K562 (cell line): ENCODE data around the gene MVP. TPM values are rescaled to one million over a fixed set of nuclear protein-coding genes. Genes with fewer than 3 reads are reported as not detected.

ENCODE experiments used
- ATAC-seq: fragments of 200-7000 bp; cut with Tn5 transposase; 3 replicates; pipeline ENCODE4 v1.9.1; 2020; ENCODE audit warnings: moderate library complexity
- BruUV-seq: library from RNA; stranded (reverse); fragments of 400-500 nt; replicated peaks from 2 replicates; lab custom pipeline; 2021; lab: Mats Ljungman, UMichigan
- CTCF ChIA-PET: fragments of 300-600 bp; formaldehyde crosslinking; extraction: SDS; loops from one replicate; lab custom pipeline; 2021; ENCODE audit warnings: low intra/inter-chr PET ratio; lab: Yijun Ruan, JAX
- POLR2A ChIA-PET: fragments of 300-600, 350-650 bp; sonication (Branson Sonifier 250); formaldehyde crosslinking; extraction: SDS; loops from one replicate; lab custom pipeline; 2021; ENCODE audit warnings: antibody characterized with exemption, inconsistent platforms; lab: Yijun Ruan, JAX
- DNase-seq, 4 experiments: peaks; one replicate each; pipeline versions ENCODE4 v3.0.0 to v3.0.0-alpha.2; 2011 to 2018; ENCODE audit warnings: low spot score in 3 of 4, mixed read lengths in 3 of 4; ENCODE audit errors: extremely low read depth in 1 of 4
- FAIRE-seq: peaks from 2 replicates; lab custom pipeline; 2011; peaks lifted over from hg19 to GRCh38; lab: Jason Lieb, UNC
- H2AFZ ChIP-seq: 2 replicates; pipeline ENCODE4 v1.6.0; 2011; ENCODE audit warnings: low read depth, low read length, control low read depth, inconsistent platforms
- H3K27ac ChIP-seq: fragments of 200-600 bp; 3 replicates; pipeline ENCODE4 v1.8.0; 2011; ENCODE audit warnings: low read depth, mild to moderate bottlenecking, control low read depth, inconsistent platforms, low read length, moderate library complexity, mixed read lengths; ENCODE audit errors: extremely low read depth
- H3K27me3 ChIP-seq, 2 experiments: fragments of 300-600 bp in 1 of 2; 2 replicates in 1 of 2; 3 replicates in 1 of 2; pipeline versions ENCODE4 v1.6.0 to v1.8.0; 2011; ENCODE audit warnings: inconsistent platforms in 2 of 2, low read length in 2 of 2, mild to moderate bottlenecking in 1 of 2, mixed read lengths in 1 of 2, moderate library complexity in 1 of 2; ENCODE audit not compliant: control insufficient read depth in 2 of 2, insufficient read depth in 2 of 2
- H3K36me3 ChIP-seq: fragments of 300-600 bp; 3 replicates; pipeline ENCODE4 v1.8.0; 2011; ENCODE audit warnings: mild to moderate bottlenecking, low read length, inconsistent platforms; ENCODE audit not compliant: control insufficient read depth, insufficient read depth
- H3K4me1 ChIP-seq, 2 experiments: fragments of 200-600 bp in 1 of 2; replicated peaks in 1 of 2; 2 replicates in 1 of 2; 3 replicates in 1 of 2; pipeline versions ENCODE4 v1.5.1 to v1.8.0; 2011; ENCODE audit warnings: inconsistent platforms in 2 of 2, low read length in 2 of 2, mild to moderate bottlenecking in 1 of 2, mixed read lengths in 1 of 2, moderate library complexity in 1 of 2; ENCODE audit not compliant: control insufficient read depth in 2 of 2, insufficient read depth in 2 of 2
- H3K4me2 ChIP-seq: 2 replicates; pipeline ENCODE4 v1.6.1; 2011; ENCODE audit warnings: low read length, control low read depth, inconsistent platforms, mixed read lengths; ENCODE audit not compliant: insufficient read depth
- H3K4me3 ChIP-seq: fragments of 200-600 bp; sonication (generic), shearing (Covaris generic); 2 replicates; pipeline ENCODE4 v1.5.1; 2016; ENCODE audit warnings: control low read depth, inconsistent platforms
- H3K79me2 ChIP-seq: fragments of 200-600 bp; 3 replicates; pipeline ENCODE4 v1.8.0; 2011; ENCODE audit warnings: low read length, inconsistent platforms; ENCODE audit not compliant: control insufficient read depth, insufficient read depth
- H3K9ac ChIP-seq, 2 experiments: 2 replicates each; pipeline versions ENCODE4 v1.6.0 to v1.6.1; 2011; ENCODE audit warnings: low read depth in 2 of 2, low read length in 2 of 2, control low read depth in 1 of 2, inconsistent platforms in 1 of 2, mild to moderate bottlenecking in 1 of 2, mixed read lengths in 1 of 2; ENCODE audit not compliant: insufficient read depth in 1 of 2
- H3K9me1 ChIP-seq: one replicate; pipeline ENCODE4 v1.6.0; 2011; ENCODE audit warnings: inconsistent platforms, mild to moderate bottlenecking, low read length, moderate library complexity; ENCODE audit not compliant: control insufficient read depth, insufficient read depth
- H3K9me3 ChIP-seq: replicated peaks from 2 replicates; pipeline ENCODE4 v1.5.1; 2011; ENCODE audit warnings: low read depth, low read length, inconsistent platforms; ENCODE audit not compliant: control insufficient read depth, insufficient read depth
- H4K20me1 ChIP-seq: replicated peaks from 2 replicates; pipeline ENCODE4 v1.6.1; 2011; ENCODE audit warnings: low read length, inconsistent platforms, mixed read lengths; ENCODE audit not compliant: control insufficient read depth, insufficient read depth
- CREM ChIP-seq: IDR thresholded peaks from 2 replicates; pipeline ENCODE4 v1.6.1; 2014; ENCODE audit warnings: antibody characterized with exemption, low read depth
- ELF4 ChIP-seq: fragments of 450-650 bp; formaldehyde crosslinking; IDR thresholded peaks from 2 replicates; pipeline ENCODE4 v1.4.0; 2022; ENCODE audit warnings: missing genetic modification characterization
- ETV5 ChIP-seq: sonication (generic); formaldehyde crosslinking; IDR thresholded peaks from 2 replicates; pipeline ENCODE4 v1.4.0; 2020; ENCODE audit warnings: low read depth, mild to moderate bottlenecking, missing genetic modification reagents
- JUNB ChIP-seq: fragments of 450-650 bp; formaldehyde crosslinking; conservative IDR thresholded peaks from 2 replicates; pipeline ENCODE4 v1.4.0; 2020; ENCODE audit warnings: mild to moderate bottlenecking
- LCOR ChIP-seq: sonication (generic); formaldehyde crosslinking; IDR thresholded peaks from 2 replicates; pipeline ENCODE4 v1.8.0; 2022; ENCODE audit warnings: mild to moderate bottlenecking, missing genetic modification reagents
- MCM7 ChIP-seq, 2 experiments: fragments of 450-650 bp; IDR thresholded peaks; 2 replicates each; pipeline ENCODE4 v1.6.1; 2016 to 2018
- NFXL1 ChIP-seq: fragments of 450-650 bp; formaldehyde crosslinking; IDR thresholded peaks from 2 replicates; pipeline ENCODE4 v1.4.0; 2021; ENCODE audit warnings: mild to moderate bottlenecking
- PHB2 ChIP-seq: fragments of 450-650 bp; IDR thresholded peaks from 2 replicates; pipeline ENCODE4 v1.6.1; 2017; ENCODE audit warnings: low read depth
- POLR2AphosphoS2 ChIP-seq: IDR thresholded peaks from 2 replicates; pipeline ENCODE4 v1.6.1; 2012; ENCODE audit warnings: low read length, improper control_type of control experiment
- RCOR1 ChIP-seq, 2 experiments: IDR thresholded peaks; 2 replicates each; pipeline ENCODE4 v1.6.1; 2012; ENCODE audit warnings: low read depth in 2 of 2, low read length in 2 of 2, borderline replicate concordance in 1 of 2, improper control_type of control experiment in 1 of 2
- SMARCE1 ChIP-seq: fragments of 450-650 bp; IDR thresholded peaks from 2 replicates; pipeline ENCODE4 v1.7.1; 2016; ENCODE audit warnings: mild to moderate bottlenecking
- SP1 ChIP-seq: sonication (generic); formaldehyde crosslinking; IDR thresholded peaks from 2 replicates; pipeline ENCODE4 v1.8.1; 2022; ENCODE audit warnings: mild to moderate bottlenecking, missing genetic modification reagents
- ZC3H8 ChIP-seq: fragments of 450-650 bp; IDR thresholded peaks from 2 replicates; pipeline ENCODE4 v1.6.1; 2017
- ZNF586 ChIP-seq: fragments of 450-650 bp; formaldehyde crosslinking; conservative IDR thresholded peaks from 2 replicates; pipeline ENCODE4 v1.4.0; 2020; ENCODE audit warnings: mild to moderate bottlenecking, moderate library complexity
- WGBS: fragments of 100-300 bp; shearing (Covaris generic); methylation state at CpG from one replicate; pipeline ENCODE4 v1.1.6; 2016; ENCODE audit warnings: low coverage, mixed read lengths; ENCODE audit not compliant: insufficient coverage; ENCODE audit errors: missing lambda C conversion rate; 5-methylcytosine and 5-hydroxymethylcytosine counted together
- in situ Hi-C: fragments of 300-500 bp; cut with MboI; formaldehyde crosslinking; loops from 4 replicates; pipeline ENCODE4 v1.15.0; 2018; ENCODE audit warnings: inconsistent platforms, mixed read lengths
- intact Hi-C: fragments of 100-400 bp; cut with micrococcal nuclease; formaldehyde crosslinking; loops from 2 replicates; pipeline ENCODE4 v1.14.2; 2022
- polyA plus RNA-seq, 8 experiments: library from polyadenylated mRNA; depleted of rRNA in 4 of 8; stranded (reverse) in 5 of 8; unstranded in 3 of 8; fragments of >200 nt; fragmentation: Nextera tagmentation in 2 of 8; fragmentation: Illumina TruSeq in 1 of 8; extraction: Ambion mirVana in 2 of 8; extraction: Trizol in 1 of 8; gene quantifications; 2 replicates each; pipeline versions ENCODE4 v1.2.1 to v1.2.3, GENCODE V29; 2011 to 2014; ENCODE audit warnings: inconsistent platforms in 1 of 8, missing spikeins in 1 of 8
- total RNA-seq, 7 experiments: library from RNA; depleted of rRNA in 6 of 7; stranded (reverse); fragments of >200 nt in 6 of 7; fragmentation: Illumina TruSeq in 2 of 7; extraction: Trizol in 2 of 7; gene quantifications; 2 replicates each; pipeline versions ENCODE4 v1.2.1 to v1.2.3, GENCODE V29; 2011 to 2021; ENCODE audit warnings: low replicate concordance in 1 of 7
- TF ChIP-seq, protein P1 (sequence below): fragments of 450-650 bp; formaldehyde crosslinking; IDR thresholded peaks from 2 replicates; pipeline ENCODE4 v1.4.0; 2020; ENCODE audit warnings: mild to moderate bottlenecking, moderate library complexity
- TF ChIP-seq, protein P2 (sequence below), 2 experiments: fragments of 450-650 bp; conservative IDR thresholded peaks; 2 replicates each; pipeline ENCODE4 v1.6.1; 2017; ENCODE audit warnings: mild to moderate bottlenecking in 2 of 2, moderate library complexity in 2 of 2

Gene MVP
- total and polyA plus RNA-seq, 9 of the 15 experiments (the other 6 are each of a cell fraction or from before 2014, with no cell fraction given), result 0.39 to 1.9 (median 0.76) TPM; not detected in 2

DNA sequence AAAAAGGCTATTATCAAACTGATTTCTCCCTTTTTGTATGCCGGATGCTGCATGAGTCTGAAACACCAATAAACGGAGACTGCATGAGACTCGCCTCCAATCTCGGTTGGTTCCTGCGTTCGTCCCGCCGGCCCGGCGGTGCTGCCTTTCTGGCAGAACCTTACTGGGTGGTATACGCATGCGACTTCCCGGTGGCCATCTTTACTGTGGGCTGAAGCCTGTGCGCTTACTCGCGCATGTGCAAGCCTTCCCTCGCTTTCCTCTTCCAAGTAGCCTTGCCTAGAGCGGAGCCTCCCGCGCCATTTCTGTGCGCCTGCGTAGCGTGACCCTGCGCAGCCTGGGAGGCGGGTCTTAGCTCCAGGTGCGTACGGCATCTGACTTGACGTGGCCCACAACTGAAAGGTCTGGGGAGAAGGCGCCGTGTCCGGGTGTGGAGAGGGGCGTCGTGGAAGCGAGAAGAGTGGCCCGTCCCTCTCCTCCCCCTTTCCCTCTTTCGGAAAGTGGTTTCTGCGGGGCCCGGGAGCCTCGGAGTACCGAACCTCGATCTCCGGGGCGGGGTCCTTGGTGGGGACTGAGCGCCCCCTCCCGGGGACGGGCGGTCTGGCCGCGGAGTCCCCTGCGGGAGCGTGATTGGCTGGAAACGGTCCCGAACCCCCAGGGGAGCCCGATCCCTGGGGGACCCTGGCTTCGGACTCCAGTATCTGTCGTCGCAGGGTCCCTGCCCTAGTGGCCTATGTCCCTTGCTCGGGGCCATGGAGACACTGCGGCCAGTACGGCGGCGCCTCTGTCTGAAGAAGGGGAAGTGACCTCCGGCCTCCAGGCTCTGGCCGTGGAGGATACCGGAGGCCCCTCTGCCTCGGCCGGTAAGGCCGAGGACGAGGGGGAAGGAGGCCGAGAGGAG is 4.2 kb upstream of the MVP start, which contains the start of gene PAGR1 (continued):
- no peak for TF ChIP-seq ZNF586 (CRISPR knock-in tag)
- no peak for TF ChIP-seq MCM7 (IDR thresholded peaks at IDR 0.05)
- no peak for TF ChIP-seq NFXL1 (CRISPR knock-in tag)
- peak; percentile 93; the same call in 1 of the 2 replicates for TF ChIP-seq SP1
- no peak for TF ChIP-seq LCOR (CRISPR knock-in tag)
- peak; percentile 97 for TF ChIP-seq CREM
- TF ChIP-seq JUNB (CRISPR knock-in tag), result no peak
- peak; percentile 75; the same call in 1 of the 2 replicates for TF ChIP-seq ELF4 (CRISPR knock-in tag)

DNA sequence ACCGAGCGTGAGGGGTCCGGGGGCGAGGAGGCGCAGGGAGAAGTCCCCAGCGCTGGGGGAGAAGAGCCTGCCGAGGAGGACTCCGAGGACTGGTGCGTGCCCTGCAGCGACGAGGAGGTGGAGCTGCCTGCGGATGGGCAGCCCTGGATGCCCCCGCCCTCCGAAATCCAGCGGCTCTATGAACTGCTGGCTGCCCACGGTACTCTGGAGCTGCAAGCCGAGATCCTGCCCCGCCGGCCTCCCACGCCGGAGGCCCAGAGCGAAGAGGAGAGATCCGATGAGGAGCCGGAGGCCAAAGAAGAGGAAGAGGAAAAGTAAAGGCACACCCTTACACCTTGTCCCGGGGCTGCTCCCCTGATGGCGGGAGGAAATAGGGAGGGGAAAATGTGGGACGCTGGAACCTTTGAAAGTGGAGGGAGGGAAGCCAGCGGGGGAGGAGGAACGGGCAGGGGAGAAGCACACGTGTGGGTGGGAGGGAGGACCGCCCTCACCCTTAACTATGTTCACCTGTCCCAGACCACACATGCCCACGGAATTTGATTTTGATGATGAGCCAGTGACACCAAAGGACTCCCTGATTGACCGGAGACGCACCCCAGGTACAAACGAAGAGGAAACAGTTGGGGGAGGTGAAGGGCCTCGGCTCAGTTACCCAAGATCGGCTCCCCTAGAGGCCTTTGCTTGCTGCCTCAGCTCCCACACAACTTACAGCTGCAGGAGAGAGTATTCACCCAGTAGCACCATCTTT is 3.4 kb upstream of the MVP start:
- ChIA-PET CTCF (interaction anchor here (1.0 to 1.9 kb wide), 2 partner anchors 9 to 116 kb away, joined by 3 to 5 read pairs; no protein-coding TSS in a partner anchor), POLR2A (interaction anchor here (0.6 to 2.5 kb wide), 7 partner anchors 9 to 137 kb away, joined by 3 to 8 read pairs (median 4); no protein-coding TSS in a partner anchor)
- peak overlapping the region; percentile 68 for H3K4me3 ChIP-seq
- in situ Hi-C loops (no loop called here), intact Hi-C loops (loop anchor here (5.0 to 10.0 kb wide), 2 partner anchors 115 to 208 kb away; partner anchors contain the start of gene C16orf92)
- no peaks in the 10 kb centered on the region for H3K9me1 ChIP-seq
- H3K4me2 ChIP-seq, result peak overlapping the region; percentile 78
- H3K27ac ChIP-seq, result peak overlapping the region; percentile 71
- peaks cover 21% of the 10 kb centered on the region for H3K79me2 ChIP-seq
- no peaks in the 10 kb centered on the region for H3K9me3 ChIP-seq
- WGBS, result 0% methylated on average over 26 of the region's 37 CpGs
- no peaks in the 10 kb centered on the region; the same call in 1 of the 2 replicates for H4K20me1 ChIP-seq
- peak overlapping the region; percentile 62 to 91 for H3K9ac ChIP-seq
- peak; percentile 43 for ATAC-seq
- no TSS peak for BruUV-seq
- peaks cover 23% of the 10 kb centered on the region for H3K36me3 ChIP-seq
- H3K27me3 ChIP-seq, result no peaks in the 10 kb centered on the region
- peaks cover 24 to 69% of the 10 kb centered on the region in 2 experiments for H3K4me1 ChIP-seq
- peak overlapping the region; percentile 95 for H2AFZ ChIP-seq
- peak; percentile 49 to 66 (median 60) for DNase-seq
- FAIRE-seq, result peak; percentile 82
- TF ChIP-seq ETV5 (CRISPR knock-in tag) (0 out of 2 replicates have a peak, but pooled peaks have one; percentile 2), SMARCE1 (0 out of 2 replicates have a peak, but pooled peaks have one; percentile 14), PHB2 (no peak), POLR2AphosphoS2 (no peak), ZC3H8 (no peak), RCOR1 (IDR thresholded peaks at IDR 0.05; ENCODE audit: borderline replicate concordance in 1 of 2, low read depth in 2 of 2, low read length in 2 of 2) (peak in 1 of 2 experiments; percentile 15; a peak in 2 of 4 replicates)
- TF ChIP-seq, protein P1, sequence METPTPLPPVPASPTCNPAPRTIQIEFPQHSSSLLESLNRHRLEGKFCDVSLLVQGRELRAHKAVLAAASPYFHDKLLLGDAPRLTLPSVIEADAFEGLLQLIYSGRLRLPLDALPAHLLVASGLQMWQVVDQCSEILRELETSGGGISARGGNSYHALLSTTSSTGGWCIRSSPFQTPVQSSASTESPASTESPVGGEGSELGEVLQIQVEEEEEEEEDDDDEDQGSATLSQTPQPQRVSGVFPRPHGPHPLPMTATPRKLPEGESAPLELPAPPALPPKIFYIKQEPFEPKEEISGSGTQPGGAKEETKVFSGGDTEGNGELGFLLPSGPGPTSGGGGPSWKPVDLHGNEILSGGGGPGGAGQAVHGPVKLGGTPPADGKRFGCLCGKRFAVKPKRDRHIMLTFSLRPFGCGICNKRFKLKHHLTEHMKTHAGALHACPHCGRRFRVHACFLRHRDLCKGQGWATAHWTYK (CRISPR knock-in tag), result no peak
- TF ChIP-seq, protein P2, sequence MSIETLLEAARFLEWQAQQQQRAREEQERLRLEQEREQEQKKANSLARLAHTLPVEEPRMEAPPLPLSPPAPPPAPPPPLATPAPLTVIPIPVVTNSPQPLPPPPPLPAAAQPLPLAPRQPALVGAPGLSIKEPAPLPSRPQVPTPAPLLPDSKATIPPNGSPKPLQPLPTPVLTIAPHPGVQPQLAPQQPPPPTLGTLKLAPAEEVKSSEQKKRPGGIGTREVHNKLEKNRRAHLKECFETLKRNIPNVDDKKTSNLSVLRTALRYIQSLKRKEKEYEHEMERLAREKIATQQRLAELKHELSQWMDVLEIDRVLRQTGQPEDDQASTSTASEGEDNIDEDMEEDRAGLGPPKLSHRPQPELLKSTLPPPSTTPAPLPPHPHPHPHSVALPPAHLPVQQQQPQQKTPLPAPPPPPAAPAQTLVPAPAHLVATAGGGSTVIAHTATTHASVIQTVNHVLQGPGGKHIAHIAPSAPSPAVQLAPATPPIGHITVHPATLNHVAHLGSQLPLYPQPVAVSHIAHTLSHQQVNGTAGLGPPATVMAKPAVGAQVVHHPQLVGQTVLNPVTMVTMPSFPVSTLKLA (conservative IDR thresholded peaks at IDR 0.05), result 0 out of 4 replicates have a peak, but pooled peaks of 1 of the 2 experiments have one; percentile 23
